IMR-90 (cell line): ENCODE measurements around the gene SLC35B2. TPM values are rescaled to one million over a fixed set of nuclear protein-coding genes. Genes with fewer than 3 reads are reported as not detected.

ENCODE experiments used
- microRNA-seq, 2 experiments: library from miRNA; stranded (forward) in 1 of 2; unstranded in 1 of 2; fragments of 10-50 nt in 1 of 2; fragments of <30 nt in 1 of 2; gene quantifications in 1 of 2; microRNA quantifications in 1 of 2; one replicate each; pipeline versions ENCODE3 to v1.1.0; 2013 to 2020; ENCODE audit not compliant: insufficient read depth in 1 of 2, insufficient read length in 1 of 2, unreplicated experiment in 1 of 2
- polyA plus RNA-seq, 3 experiments: library from polyadenylated mRNA; depleted of rRNA; stranded (reverse); fragments of >200 nt; gene quantifications; 2 replicates each; pipeline ENCODE4 v1.2.3, GENCODE V29; 2012; ENCODE audit warnings: low replicate concordance in 1 of 3
- small RNA-seq, 5 experiments: library from RNA; depleted of rRNA; stranded (forward); fragments of <200 nt; gene quantifications; one replicate each; pipeline ENCODE3, GENCODE V24; 2012
- total RNA-seq: library from RNA; depleted of rRNA; stranded (reverse); fragments of >200 nt; gene quantifications from 2 replicates; pipeline ENCODE4 v1.2.3, GENCODE V29; 2012; rRNA removed

SLC35B2 gene
- total and polyA plus RNA-seq, 2 of the 4 experiments (the other 2 are of a cell fraction) = 51.4 to 89.9 TPM

Small RNA genes lying within 50 kb of the gene (microRNA-seq; reads per million reads assigned to microRNA genes)
- not detected for gene RN7SL811P (ENCODE audit: insufficient read depth, insufficient read length)

Small RNA genes lying within 50 kb of the gene (small RNA-seq; reads per million reads assigned to genes)
- gene RN7SL811P = 0 reads per million in 5 experiments

Other genes starting within 250 kb of the SLC35B2 start
- 43.7 and 52.8 TPM in 2 replicates for gene MRPL14, start 130.1 kb downstream of the SLC35B2 start, total RNA-seq
- 87.9 and 102 TPM in 2 replicates for gene MRPL14, start 130.1 kb downstream of the SLC35B2 start, polyA plus RNA-seq (2012; rRNA removed)
- 12.2 and 12.8 TPM in 2 replicates for gene TMEM63B, start 130.0 kb downstream of the SLC35B2 start, total RNA-seq
- gene TMEM63B, start 130.0 kb downstream of the SLC35B2 start, polyA plus RNA-seq (2012; rRNA removed) = 42.6 and 45.6 TPM in 2 replicates
- gene CAPN11, start 98.7 kb downstream of the SLC35B2 start, total RNA-seq = not detected in 2 replicates
- not detected in 2 replicates for gene CAPN11, start 98.7 kb downstream of the SLC35B2 start, polyA plus RNA-seq (2012; rRNA removed)
- not detected in 2 replicates for gene MYMX, start 40.6 kb downstream of the SLC35B2 start, total RNA-seq
- gene MYMX, start 40.6 kb downstream of the SLC35B2 start, polyA plus RNA-seq (2012; rRNA removed) = not detected in 2 replicates
- gene SLC29A1, start 33.9 kb downstream of the SLC35B2 start, total RNA-seq = 4.1 and 4.7 TPM in 2 replicates
- 22.1 and 23.2 TPM in 2 replicates for gene SLC29A1, start 33.9 kb downstream of the SLC35B2 start, polyA plus RNA-seq (2012; rRNA removed)
- gene HSP90AB1, start 10.4 kb downstream of the SLC35B2 start, total RNA-seq = 1,307 and 1,440 TPM in 2 replicates
- gene HSP90AB1, start 10.4 kb downstream of the SLC35B2 start, polyA plus RNA-seq (2012; rRNA removed) = 771 and 887 TPM in 2 replicates
- 7.5 and 7.9 TPM in 2 replicates for gene NFKBIE, start 8.0 kb upstream of the SLC35B2 start, total RNA-seq
- 13.0 and 16.7 TPM in 2 replicates for gene NFKBIE, start 8.0 kb upstream of the SLC35B2 start, polyA plus RNA-seq (2012; rRNA removed)
- not detected in 2 replicates for gene TMEM151B, start 12.9 kb upstream of the SLC35B2 start, total RNA-seq
- gene TMEM151B, start 12.9 kb upstream of the SLC35B2 start, polyA plus RNA-seq (2012; rRNA removed) = not detected in 2 replicates
- 10.4 and 10.8 TPM in 2 replicates for gene AARS2, start 55.8 kb upstream of the SLC35B2 start, total RNA-seq
- gene AARS2, start 55.8 kb upstream of the SLC35B2 start, polyA plus RNA-seq (2012; rRNA removed) = 9.1 and 10.3 TPM in 2 replicates
- gene SPATS1, start 85.1 kb upstream of the SLC35B2 start, total RNA-seq = not detected in 2 replicates
- not detected in 2 replicates for gene SPATS1, start 85.1 kb upstream of the SLC35B2 start, polyA plus RNA-seq (2012; rRNA removed)
- 17.7 and 29.7 TPM in 2 replicates for gene CDC5L, start 130.2 kb upstream of the SLC35B2 start, total RNA-seq
- gene CDC5L, start 130.2 kb upstream of the SLC35B2 start, polyA plus RNA-seq (2012; rRNA removed) = 8.9 and 9.9 TPM in 2 replicates